Measurements from ENCODE around the gene MERTK.
"Not testable (repeated sequence)": the region's sequence is repeated elsewhere in the genome, so short reads cannot be mapped to it uniquely, and the experiment has no call there.

The MERTK gene

DNA sequence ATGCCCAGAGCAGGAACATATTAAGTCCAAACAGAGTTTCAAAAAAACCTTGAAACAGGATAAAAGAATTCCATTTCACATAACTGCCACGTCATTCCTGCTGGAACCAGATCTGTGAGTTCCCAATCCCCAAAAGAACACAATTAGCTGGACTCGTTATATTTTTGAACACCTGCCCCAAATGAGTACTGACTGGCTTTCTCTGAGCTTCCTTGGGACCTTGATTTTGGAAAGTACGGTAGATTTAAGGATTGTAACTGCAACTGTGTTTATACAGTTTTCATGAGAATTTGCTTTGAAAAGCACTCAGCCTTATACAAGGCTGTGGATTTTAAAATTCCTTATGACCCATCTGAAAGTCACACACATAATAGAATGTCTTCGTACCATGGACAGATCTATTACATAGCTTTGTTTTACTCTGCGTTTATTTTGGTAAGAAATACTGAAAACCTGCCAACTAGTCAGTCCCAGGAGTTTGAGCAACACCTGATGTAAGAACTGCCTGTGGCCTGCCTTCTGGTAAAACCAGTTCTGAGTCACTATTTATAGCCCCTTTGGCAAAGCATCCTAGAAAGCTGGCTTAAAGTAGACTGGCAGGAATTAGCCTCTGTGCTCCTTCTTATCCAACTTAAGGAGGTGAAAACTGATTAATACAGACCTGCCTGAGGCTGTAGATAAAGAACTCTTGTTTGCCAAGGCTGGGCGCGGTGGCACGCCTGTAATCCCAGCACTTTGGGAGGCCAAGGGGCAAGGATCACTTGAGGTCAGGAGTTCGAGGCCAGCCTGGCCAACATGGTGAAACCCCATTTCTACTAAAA lies 48.1 kb downstream of the MERTK start:
- no peak for DNase-seq (ENCODE audit: low read depth)

DNA sequence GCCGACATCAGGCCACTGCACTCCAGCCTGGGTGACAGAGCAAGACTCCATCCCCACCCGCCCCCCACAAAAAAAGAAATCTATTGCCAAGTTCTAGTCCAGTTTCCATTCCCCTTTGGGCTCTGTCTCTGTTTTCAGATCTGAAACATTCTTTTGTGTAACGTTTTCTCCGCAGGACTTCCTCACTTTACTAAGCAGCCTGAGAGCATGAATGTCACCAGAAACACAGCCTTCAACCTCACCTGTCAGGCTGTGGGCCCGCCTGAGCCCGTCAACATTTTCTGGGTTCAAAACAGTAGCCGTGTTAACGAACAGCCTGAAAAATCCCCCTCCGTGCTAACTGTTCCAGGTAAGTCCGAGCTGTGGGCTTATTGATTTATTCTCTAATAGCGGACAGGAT lies 48.8 kb downstream of the MERTK start:
- no peak for DNase-seq (ENCODE audit: low read depth)

DNA sequence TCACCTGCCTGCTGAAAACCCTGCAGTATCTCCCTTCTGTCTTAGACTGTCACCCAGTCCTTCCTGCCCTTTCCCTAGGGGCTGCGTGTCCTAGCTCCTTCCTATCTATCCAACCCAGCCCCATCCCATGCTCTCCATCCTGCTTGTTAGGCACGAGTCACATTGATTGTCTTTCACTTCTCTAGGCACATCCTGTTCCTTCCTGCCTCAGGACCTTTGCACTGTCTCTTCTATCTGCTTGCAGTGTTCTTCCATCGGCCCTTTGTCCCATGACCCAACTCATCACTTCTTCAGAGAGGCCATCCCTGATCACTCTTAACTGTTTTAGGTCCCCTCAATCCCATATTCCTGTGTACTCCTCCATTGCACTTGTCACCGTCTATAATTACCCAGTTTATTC lies 50.4 kb downstream of the MERTK start:
- DNase-seq (ENCODE audit: low read depth): no peak

DNA sequence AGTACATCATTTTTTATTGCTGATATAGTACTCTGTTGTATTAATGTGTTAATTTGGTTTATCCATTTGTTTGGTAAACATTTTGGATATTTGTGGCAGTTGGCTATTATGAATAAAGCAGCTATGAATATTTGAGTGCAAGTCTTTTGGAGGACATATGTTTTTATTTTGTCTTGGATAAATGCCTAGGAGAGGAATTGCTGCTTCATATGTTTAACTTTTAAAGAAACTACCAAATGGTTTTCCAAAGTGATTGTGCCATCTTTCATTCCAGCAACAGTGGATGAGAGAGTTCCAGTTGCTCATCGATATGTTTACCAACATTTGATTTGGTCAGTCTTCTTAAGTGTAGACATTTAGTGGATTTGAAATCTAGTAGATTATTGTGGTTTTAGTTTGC lies 51.8 kb downstream of the MERTK start:
- no peak for DNase-seq (ENCODE audit: low read depth)

DNA sequence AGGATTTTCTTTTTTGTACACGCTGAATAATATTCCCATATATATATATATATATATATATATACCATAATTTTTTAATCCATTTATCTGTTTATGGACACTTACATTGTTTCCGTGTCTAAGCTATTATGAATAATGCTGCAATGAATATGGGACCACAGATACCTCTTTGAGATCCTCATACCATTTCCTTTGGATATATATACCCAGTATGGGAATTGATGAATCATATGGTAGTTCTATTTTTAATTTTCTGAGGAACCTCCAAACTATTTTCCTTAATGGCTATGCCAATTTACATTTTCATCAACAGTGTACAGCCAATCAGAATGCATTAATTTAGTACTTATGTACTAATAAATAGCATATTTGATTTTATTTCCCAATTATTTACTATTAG lies 53.1 kb downstream of the MERTK start:
- no peak for DNase-seq (ENCODE audit: low read depth)

DNA sequence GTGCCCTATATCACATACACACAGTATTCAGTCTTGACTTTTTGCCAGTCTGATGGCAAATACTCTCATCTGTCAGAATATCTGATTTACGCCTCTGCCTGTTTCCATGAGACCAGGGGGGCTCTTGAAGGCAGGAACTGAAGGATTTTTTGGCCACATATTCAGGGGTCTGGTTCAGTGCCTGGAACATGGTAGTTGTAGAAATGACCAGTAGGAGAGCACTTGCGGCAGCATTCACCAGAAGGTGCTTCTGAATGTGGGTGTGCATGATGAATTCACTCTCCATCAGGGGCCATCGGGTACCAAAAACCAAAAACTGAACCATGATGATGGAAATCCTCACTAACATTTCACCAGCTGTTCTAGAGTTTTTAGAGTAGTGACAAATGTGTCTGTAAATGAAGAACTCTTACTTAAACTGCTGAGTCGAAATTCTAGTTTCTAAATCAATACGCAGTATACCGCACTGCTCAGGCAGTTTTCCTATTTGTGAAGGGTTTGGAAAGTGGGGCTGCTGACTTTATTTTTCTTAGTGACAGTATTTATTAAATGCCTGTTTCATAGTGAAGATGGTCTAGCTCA lies 54.6 kb downstream of the MERTK start:
- DNase-seq (ENCODE audit: low read depth): no peak

DNA sequence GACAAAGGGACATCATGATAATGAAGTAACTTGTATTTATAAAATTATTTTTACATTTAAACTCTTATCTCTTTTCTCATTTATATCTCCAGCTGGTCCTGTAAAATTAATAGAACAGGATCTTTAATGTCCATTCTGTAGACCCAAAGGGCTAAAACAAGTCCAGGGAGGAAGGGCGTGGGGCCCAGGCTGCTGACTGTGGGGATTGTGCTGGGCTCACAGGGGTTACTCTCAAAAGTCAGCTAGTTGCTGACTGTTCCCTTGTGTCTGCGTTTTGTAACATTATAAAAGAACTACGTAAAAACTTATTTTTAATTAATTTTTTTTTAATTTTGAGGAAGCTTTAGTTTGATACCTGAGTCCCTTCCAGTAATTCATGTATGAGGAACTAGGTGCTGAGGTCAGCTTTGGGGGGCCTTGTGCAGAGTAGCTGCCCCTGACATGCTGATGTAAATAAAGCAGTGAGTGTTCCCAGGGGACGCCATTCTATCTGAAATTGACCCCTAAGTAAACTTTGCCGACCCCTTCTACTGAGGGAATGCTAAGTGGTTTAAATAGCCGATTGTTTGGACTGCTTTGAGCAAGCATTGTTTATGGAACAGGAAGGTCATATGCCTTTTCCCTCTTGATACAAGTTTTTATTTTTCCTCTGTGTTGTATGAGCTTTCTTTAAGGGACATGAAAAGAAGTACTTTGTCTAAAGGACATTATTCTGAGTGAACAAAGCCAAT lies 56.4 kb downstream of the MERTK start:
- DNase-seq (ENCODE audit: low read depth): no peak

DNA sequence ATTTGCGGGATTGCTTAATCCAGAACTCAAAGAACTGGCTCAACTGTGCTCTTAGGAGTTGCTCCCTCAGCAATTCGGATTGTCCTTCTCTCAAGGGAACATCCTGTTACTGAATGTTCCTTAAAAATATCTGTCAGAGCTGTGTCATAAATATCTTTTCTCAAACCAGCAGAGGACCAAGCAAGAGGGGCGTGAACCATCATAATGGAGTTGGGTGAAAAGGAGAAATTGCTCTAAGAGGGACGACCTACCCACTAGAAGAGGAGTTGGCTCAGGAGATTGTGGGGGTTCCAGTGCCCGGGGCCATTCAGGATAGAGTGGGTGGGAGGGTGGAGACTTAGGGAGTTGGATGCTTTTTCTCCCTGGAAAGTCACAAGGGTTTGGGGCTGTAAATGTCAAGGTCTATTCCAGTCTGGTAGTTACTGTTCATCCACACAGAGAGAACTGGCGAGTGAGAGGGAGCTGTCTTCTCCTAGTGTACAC lies 59.5 kb downstream of the MERTK start:
- DNase-seq (ENCODE audit: low read depth): no peak

DNA sequence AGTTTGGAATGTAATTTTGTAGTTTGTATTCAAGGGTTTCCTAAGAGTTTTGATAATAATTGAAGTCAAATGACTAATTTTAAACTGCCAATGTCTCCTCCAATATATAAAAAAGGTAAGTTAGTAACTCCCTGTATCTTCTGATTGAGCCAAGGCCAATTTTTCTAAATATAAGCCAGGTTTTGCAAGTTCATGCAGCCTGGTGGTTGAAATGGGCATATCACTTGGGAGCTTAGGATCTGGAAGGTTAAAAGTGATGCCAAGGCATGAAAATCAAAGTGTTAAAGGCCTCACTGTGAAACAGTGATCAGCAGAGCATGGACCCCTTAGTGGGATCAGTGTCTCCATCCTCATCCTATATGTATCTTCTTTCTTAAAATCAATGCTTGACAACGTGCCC lies 60.5 kb downstream of the MERTK start:
- DNase-seq (ENCODE audit: low read depth): no peak

DNA sequence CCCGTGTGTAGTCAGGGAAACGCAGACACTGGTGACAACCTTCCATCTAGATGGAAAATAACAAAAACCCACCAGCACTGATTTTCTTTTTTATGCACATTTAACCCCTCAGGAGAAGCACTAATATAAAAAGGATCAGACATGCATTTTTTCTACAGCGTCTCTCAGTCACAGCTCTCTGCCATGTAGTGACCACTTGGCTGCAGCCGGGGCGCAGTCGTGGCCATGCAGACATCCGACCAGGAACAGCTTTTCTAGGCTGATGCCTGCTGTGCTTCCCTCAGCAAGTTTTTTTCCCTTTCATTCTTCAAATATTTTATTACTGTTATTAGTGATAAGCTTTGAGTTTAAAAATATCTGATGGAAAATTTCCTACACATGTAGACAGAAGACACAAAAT lies 63.3 kb downstream of the MERTK start:
- DNase-seq (ENCODE audit: low read depth): no peak

DNA sequence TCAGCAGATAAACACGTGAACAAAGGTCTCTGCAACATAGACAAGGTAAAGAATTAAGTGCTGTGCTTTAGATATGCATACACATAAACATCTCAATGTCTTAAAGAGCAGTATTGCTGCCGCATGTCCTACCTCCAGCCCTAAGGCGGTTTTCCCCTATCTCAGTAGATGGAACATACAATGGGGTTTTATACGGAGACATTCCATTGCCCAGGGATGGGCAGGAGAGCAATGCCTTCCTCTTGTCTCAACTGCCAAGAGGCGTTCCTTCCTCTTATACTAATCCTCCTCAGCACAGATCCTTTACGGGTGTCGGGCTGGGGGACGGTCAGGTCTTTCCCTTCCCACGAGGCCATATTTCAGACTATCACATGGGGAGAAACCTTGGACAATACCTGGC lies 64.7 kb downstream of the MERTK start:
- DNase-seq (ENCODE audit: low read depth): not testable (repeated sequence)

DNA sequence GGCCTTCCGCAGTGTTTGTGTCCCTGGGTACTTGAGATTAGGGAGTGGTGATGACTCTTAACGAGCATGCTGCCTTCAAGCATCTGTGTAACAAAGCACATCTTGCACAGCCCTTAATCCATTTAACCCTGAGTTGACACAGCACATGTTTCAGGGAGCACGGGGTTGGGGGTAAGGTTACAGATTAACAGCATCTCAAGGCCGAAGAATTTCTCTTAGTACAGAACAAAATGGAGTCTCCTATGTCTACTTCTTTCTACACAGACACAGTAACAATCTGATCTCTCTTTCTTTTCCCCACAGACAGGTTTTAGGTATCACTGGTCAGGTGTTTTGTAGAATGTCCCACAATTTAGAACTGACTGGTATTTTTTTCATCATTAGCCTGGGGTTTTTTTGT lies 65.1 kb downstream of the MERTK start:
- DNase-seq (ENCODE audit: low read depth): not testable (repeated sequence)

DNA sequence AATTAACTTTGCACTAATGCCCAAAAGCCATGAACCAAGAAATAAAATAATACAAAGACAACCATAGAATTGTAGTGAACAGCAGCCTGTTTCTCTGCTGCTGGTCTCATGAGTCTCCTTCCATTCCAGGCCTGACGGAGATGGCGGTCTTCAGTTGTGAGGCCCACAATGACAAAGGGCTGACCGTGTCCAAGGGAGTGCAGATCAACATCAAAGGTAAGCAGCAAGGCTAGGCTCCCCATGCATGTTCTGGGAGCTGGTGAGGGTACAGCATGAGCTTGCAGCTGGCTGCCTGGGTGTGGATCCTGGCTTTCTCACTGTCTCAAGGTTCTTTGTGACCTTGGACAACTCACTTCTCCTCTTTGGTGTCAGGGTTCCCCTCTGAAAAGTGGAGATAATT lies 66.7 kb downstream of the MERTK start:
- no peak for DNase-seq (ENCODE audit: low read depth)

DNA sequence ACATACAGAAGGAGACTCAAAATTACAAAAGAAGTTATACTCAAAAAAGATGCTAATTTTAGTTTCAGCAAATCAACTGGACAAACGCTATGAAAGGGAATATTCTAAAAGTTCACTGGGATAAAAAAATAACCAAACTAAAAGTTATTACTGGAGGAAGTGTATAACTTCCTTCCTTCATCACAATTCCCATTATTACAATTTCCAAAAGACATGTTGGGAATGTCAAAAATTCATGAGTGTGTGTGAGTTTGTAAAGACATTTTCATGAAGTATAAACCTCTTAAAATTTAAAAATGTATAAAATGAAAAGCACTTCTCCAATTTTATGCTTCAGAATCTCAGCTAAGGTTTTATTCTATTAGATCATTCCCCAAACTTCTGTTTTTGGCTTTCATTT lies 67.8 kb downstream of the MERTK start:
- DNase-seq (ENCODE audit: low read depth): no peak

DNA sequence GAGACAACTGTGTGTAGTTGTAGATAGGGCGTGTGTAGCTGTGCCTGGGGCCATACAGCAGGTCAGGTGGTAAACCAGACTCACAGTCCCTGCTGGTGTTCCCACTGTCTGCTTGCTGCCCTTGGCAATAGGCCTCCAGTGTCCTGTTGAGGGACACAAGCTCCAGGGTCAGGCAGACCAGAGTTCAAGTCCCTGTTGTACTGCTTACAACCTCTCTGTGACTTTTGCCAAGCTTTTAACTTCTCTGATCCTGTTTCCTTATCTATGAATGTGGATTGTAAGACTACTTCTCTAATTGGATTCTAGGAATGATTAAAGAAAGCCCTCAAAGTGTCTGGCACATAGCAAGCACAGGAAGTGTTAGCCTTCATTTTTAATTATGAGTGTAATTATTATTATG lies 68.6 kb downstream of the MERTK start:
- DNase-seq (ENCODE audit: low read depth): no peak

DNA sequence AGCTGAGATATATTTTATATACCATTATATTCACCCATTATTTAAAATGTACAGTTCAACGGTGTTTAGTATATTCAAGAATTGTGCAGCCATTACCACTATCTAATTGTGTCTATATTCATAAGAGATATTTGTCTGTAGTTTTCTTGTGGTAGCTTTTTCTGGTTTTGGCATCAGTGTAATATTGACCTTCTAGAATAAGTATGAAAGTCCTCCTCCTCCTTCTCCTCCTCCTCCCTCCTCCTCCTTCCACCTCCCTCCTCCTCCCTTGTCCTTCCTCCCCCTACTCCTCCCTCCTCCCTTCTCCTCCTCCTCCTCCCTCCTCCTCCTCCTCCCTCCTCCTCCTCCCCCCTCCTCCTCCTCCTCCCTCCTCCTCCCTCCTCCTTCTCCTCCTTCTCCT lies 72.0 kb downstream of the MERTK start:
- DNase-seq (ENCODE audit: low read depth): no peak

DNA sequence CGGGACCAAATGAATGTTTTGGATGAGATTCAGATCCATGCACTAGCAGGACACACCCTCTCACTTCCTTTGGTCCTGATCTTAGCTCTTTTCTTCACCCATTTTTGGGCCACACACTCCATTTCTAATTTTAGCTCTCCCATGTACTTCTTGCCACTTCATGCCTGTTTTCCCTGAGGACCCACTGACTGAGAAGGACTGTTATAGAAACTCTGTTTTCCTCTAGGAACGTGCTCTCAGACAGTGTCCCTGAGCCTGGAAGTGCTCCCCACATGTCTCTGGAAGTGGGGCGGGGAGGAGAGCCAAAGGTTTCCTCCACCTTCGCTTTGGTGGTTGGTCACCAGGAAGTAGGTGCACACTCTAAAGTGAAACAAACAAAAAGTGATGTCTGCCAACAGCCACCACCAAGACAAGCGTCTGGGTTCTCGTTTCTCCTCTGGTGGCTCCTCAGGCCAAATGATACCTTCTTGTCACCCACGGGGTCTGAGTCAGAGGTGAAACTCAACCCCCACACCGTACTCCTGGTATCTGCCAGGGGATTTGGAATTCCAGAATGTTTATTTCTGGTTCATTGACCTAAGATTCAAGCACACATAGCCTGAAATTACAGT lies 74.7 kb downstream of the MERTK start:
- no peak for DNase-seq (ENCODE audit: low read depth)

DNA sequence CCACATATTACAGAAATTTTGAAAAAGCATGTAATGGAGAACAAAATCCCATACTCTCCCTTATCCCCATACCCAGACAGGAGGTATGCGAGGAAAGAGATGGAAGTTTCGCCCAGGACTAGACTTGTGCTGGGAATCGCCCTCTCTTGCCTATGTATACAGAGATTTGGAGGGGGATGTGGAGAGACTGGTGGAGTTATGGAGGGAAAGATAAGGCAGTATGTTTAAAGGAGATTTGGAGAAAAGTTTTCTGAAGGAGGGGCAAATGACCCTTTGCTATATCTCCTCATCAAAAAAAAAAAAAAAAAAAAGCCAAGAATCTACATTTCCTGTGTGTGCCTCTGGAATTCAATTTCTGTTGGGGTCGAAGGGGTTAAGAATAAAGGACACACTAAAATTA lies 75.3 kb downstream of the MERTK start:
- DNase-seq (ENCODE audit: low read depth): no peak

DNA sequence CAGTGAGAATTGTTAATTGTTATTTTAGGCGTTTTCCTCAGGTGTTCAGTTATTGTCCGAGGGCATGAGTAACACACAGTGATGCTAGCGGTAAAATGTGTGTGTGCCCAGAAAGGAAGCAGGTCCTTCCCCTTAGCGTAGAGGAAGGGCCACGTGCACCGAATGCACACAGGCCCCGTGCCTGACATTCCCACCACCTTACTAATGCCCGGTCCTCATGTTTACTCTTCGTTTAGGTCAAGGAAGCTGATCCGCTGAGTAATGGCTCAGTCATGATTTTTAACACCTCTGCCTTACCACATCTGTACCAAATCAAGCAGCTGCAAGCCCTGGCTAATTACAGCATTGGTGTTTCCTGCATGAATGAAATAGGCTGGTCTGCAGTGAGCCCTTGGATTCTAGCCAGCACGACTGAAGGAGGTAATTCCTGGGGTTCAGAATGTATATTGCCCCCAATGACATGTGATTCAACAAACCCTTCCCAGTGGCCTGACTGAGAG lies 76.7 kb downstream of the MERTK start:
- no peak for DNase-seq (ENCODE audit: low read depth)

DNA sequence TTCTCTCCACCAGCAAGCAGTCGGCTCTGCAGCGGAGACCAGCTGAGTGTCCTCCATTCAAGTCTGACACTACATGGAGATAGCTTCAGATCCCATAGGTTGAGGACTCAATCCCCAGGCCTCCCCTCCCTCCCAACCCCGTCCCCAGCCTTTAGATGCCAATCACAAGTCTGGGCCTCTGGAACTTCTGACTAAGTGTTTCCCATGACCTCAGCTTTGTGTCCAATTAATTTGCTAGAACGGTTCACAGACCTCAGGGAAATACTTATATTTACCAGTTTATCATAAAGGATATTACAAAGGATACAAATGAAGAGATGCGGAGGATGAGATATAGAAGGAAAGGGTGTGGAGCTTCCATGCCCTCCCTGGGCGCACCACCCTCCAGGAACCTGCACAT lies 77.4 kb downstream of the MERTK start:
- no peak for DNase-seq (ENCODE audit: low read depth)

DNA sequence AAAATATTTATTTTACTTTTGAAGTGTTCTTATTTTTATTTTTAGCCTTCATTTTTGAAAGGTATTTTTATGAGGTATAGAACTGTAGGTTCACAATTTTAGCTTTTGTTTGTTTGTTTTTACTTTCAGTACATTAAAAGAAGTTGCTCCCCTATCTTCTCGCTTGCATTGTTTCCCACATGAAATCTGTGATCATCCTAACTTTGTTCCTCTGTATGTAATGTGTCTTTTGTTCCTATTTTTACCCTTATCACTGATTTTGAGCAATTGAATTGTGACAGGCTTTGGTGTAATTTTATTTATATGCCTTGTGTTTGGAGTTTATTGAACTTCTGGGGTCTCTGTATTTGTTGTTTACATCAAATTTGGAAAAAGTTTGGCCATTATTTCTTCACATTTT lies 78.8 kb downstream of the MERTK start:
- no peak for DNase-seq (ENCODE audit: low read depth)

DNA sequence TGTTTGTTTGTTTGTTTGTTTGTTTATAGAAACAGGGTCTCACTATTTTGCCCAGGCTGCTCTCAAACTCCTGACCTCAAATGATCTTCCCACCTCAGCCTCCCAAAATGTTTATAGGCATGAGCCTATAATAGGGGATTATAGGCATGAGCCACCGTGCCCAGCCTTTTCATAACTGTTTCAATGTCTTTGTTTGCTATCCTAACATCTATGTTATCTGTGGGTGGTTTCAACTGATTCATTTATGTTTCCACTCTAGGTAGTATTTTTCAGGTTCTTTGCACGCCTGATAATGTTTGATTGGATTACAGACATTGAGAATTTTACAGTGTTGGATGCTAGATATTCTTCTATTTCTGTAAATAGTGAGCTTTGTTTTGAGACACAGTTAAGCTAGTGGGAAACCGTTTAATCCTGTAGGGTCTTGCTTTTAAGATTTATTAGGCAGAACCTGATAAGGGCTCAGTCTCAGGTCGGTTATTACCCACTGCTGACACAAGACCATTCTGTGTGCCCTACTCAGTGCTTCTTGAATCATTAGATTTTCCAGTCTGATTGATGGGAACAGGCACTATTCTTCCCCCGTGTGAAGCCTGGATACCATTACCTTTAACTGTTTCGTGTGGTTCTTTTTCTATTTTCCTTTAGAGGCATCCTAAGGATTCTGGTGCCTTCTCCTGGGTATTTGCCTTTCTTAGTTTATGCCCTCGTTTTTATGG lies 80.2 kb downstream of the MERTK start:
- no peak for DNase-seq (ENCODE audit: low read depth)

Data from activated gamma-delta T cell treated with anti-CD3 and anti-CD28 coated beads, Interleukin-2, amount 50 U/mL, for 16 hours (primary cell).